H9 (cell line): ENCODE measurements around the gene RAI1. TPM values are rescaled to one million over a fixed set of nuclear protein-coding genes. Genes with fewer than 3 reads are reported as not detected.

Source experiments
- DNase-seq: peaks from one replicate; pipeline ENCODE4 v3.0.0-alpha.2; 2017
- H2AFZ ChIP-seq: one replicate; pipeline ENCODE4 v1.6.1; 2013; ENCODE audit warnings: mild to moderate bottlenecking, low read length, control low read depth, moderate library complexity
- H2AK5ac ChIP-seq: 2 replicates; pipeline ENCODE4 v1.6.1; 2013; ENCODE audit warnings: low read length, control low read depth, mixed read lengths; ENCODE audit not compliant: insufficient read length
- H2BK120ac ChIP-seq: one replicate; pipeline ENCODE4 v1.6.1; 2013; ENCODE audit warnings: low read depth, mild to moderate bottlenecking, low read length, control low read depth, inconsistent platforms; ENCODE audit not compliant: poor library complexity, severe bottlenecking
- H2BK12ac ChIP-seq: 2 replicates; pipeline ENCODE4 v1.6.1; 2013; ENCODE audit warnings: low read length, control low read depth, mixed read lengths, low read depth; ENCODE audit not compliant: insufficient read length
- H2BK15ac ChIP-seq: 2 replicates; pipeline ENCODE4 v1.6.1; 2013; ENCODE audit warnings: low read depth, low read length, control low read depth
- H2BK20ac ChIP-seq: one replicate; pipeline ENCODE4 v1.6.1; 2013; ENCODE audit warnings: low read depth, mild to moderate bottlenecking, low read length, control low read depth, inconsistent platforms; ENCODE audit not compliant: poor library complexity, severe bottlenecking
- H2BK5ac ChIP-seq: 2 replicates; pipeline ENCODE4 v1.6.1; 2013; ENCODE audit warnings: low read length, control low read depth, mixed read lengths; ENCODE audit not compliant: insufficient read length
- H3K14ac ChIP-seq: 2 replicates; pipeline ENCODE4 v1.6.1; 2013; ENCODE audit warnings: low read length, control low read depth; ENCODE audit not compliant: insufficient read depth
- H3K18ac ChIP-seq: 2 replicates; pipeline ENCODE4 v1.6.1; 2013; ENCODE audit warnings: low read depth, mild to moderate bottlenecking, mixed read lengths, low read length, control low read depth; ENCODE audit not compliant: insufficient read length
- H3K23ac ChIP-seq: 2 replicates; pipeline ENCODE4 v1.6.1; 2013; ENCODE audit warnings: low read length, control low read depth, mixed read lengths, low read depth; ENCODE audit not compliant: insufficient read length
- H3K23me2 ChIP-seq: 2 replicates; pipeline ENCODE4 v1.6.1; 2013; ENCODE audit warnings: low read depth, mild to moderate bottlenecking, mixed read lengths, low read length, control low read depth; ENCODE audit not compliant: insufficient read length, poor library complexity, severe bottlenecking
- H3K27ac ChIP-seq: 2 replicates; pipeline ENCODE4 v1.5.1; 2013; ENCODE audit warnings: low read length, control low read depth, mixed read lengths, low read depth; ENCODE audit not compliant: insufficient read length
- H3K27me3 ChIP-seq: 2 replicates; pipeline ENCODE4 v1.6.1; 2013; ENCODE audit warnings: low read length, control low read depth, inconsistent platforms; ENCODE audit not compliant: insufficient read depth
- H3K4ac ChIP-seq: 2 replicates; pipeline ENCODE4 v1.6.1; 2013; ENCODE audit warnings: low read depth, mild to moderate bottlenecking, control low read depth, inconsistent platforms, low read length, moderate library complexity
- H3K4me1 ChIP-seq: 2 replicates; pipeline ENCODE4 v1.6.1; 2013; ENCODE audit warnings: low read length, control low read depth, inconsistent platforms; ENCODE audit not compliant: insufficient read depth
- H3K4me2 ChIP-seq: 2 replicates; pipeline ENCODE4 v1.6.1; 2013; ENCODE audit warnings: low read length, control low read depth, mixed read lengths; ENCODE audit not compliant: insufficient read length, insufficient read depth
- H3K56ac ChIP-seq: 2 replicates; pipeline ENCODE4 v1.6.1; 2013; ENCODE audit warnings: low read depth, mild to moderate bottlenecking, mixed read lengths, low read length, control low read depth; ENCODE audit not compliant: insufficient read length
- H3K79me1 ChIP-seq: 2 replicates; pipeline ENCODE4 v1.6.1; 2013; ENCODE audit warnings: low read depth, mild to moderate bottlenecking, moderate library complexity, low read length, control low read depth, inconsistent platforms; ENCODE audit not compliant: insufficient read depth, poor library complexity, severe bottlenecking
- H3K79me2 ChIP-seq: 2 replicates; pipeline ENCODE4 v1.6.1; 2013; ENCODE audit warnings: low read length, control low read depth, inconsistent platforms; ENCODE audit not compliant: insufficient read depth
- H3K9ac ChIP-seq: 2 replicates; pipeline ENCODE4 v1.6.1; 2013; ENCODE audit warnings: low read length, control low read depth, mixed read lengths; ENCODE audit not compliant: insufficient read length; ENCODE audit errors: extremely low read depth
- H3K9me3 ChIP-seq: one replicate; pipeline ENCODE4 v1.6.1; 2013; ENCODE audit warnings: low read depth, low read length, inconsistent platforms; ENCODE audit not compliant: control insufficient read depth
- H3T11ph ChIP-seq: one replicate; pipeline ENCODE4 v1.6.1; 2013; ENCODE audit warnings: mild to moderate bottlenecking, low read length, control low read depth, inconsistent platforms
- H4K20me1 ChIP-seq: one replicate; pipeline ENCODE4 v1.6.1; 2013; ENCODE audit not compliant: control insufficient read depth, insufficient read length, insufficient read depth
- H4K5ac ChIP-seq: 2 replicates; pipeline ENCODE4 v1.6.1; 2013; ENCODE audit warnings: low read depth, mild to moderate bottlenecking, mixed read lengths, low read length, control low read depth; ENCODE audit not compliant: insufficient read length
- H4K8ac ChIP-seq: replicated peaks from 2 replicates; pipeline ENCODE4 v1.6.1; 2013; ENCODE audit warnings: low read length, control low read depth, mixed read lengths, low read depth; ENCODE audit not compliant: insufficient read length
- H4K91ac ChIP-seq: 2 replicates; pipeline ENCODE4 v1.6.1; 2013; ENCODE audit warnings: low read depth, mild to moderate bottlenecking, moderate library complexity, mixed read lengths, low read length, control low read depth; ENCODE audit not compliant: insufficient read length
- H3K27ac Mint-ChIP-seq, 3 experiments: 2 replicates in 2 of 3; 3 replicates in 1 of 3; pipeline ENCODE4 v1.8.0; 2020 to 2021; ENCODE audit warnings: mixed read lengths in 3 of 3, mild to moderate bottlenecking in 1 of 3, moderate library complexity in 1 of 3
- H3K27me3 Mint-ChIP-seq: 2 replicates; pipeline ENCODE4 v1.8.0; 2021; ENCODE audit warnings: low read depth, mild to moderate bottlenecking, moderate library complexity, mixed read lengths
- H3K36me3 Mint-ChIP-seq, 3 experiments: 2 replicates in 2 of 3; 3 replicates in 1 of 3; pipeline ENCODE4 v1.8.0; 2020 to 2021; ENCODE audit warnings: low read depth in 3 of 3, mixed read lengths in 3 of 3; ENCODE audit not compliant: insufficient read depth in 1 of 3
- H3K4me1 Mint-ChIP-seq, 2 experiments: 2 replicates each; pipeline ENCODE4 v1.8.0; 2020; ENCODE audit warnings: mixed read lengths in 2 of 2
- H3K4me3 Mint-ChIP-seq, 2 experiments: 2 replicates in 1 of 2; 3 replicates in 1 of 2; pipeline ENCODE4 v1.8.0; 2020 to 2021; ENCODE audit warnings: mild to moderate bottlenecking in 2 of 2, mixed read lengths in 2 of 2, moderate library complexity in 1 of 2
- H3K9me3 Mint-ChIP-seq, 2 experiments: 2 replicates in 1 of 2; 3 replicates in 1 of 2; pipeline ENCODE4 v1.8.0; 2020; ENCODE audit warnings: mild to moderate bottlenecking in 2 of 2, mixed read lengths in 2 of 2, moderate library complexity in 1 of 2
- CTCF ChIP-seq: fragments of 200-600 bp; sonication (generic); conservative IDR thresholded peaks from 3 replicates; pipeline ENCODE4 v1.8.0; 2021; ENCODE audit warnings: antibody characterized with exemption, mild to moderate bottlenecking
- WGBS: extraction: QIAGEN DNeasy Blood & Tissue Kit; methylation state at CpG from one replicate; pipeline ENCODE4 v1.1.7; 2013; ENCODE audit warnings: missing lambda C conversion rate, low lambda C conversion rate, mixed read lengths; ENCODE audit not compliant: insufficient read length; ENCODE audit errors: extremely low coverage; 5-methylcytosine and 5-hydroxymethylcytosine counted together
- total RNA-seq: library from RNA; stranded (reverse); gene quantifications from 2 replicates; pipeline ENCODE4 v1.2.1, GENCODE V29; 2021

The RAI1 gene
- total RNA-seq, 1 experiment from 2014 or later = 1.5 TPM

DNA sequence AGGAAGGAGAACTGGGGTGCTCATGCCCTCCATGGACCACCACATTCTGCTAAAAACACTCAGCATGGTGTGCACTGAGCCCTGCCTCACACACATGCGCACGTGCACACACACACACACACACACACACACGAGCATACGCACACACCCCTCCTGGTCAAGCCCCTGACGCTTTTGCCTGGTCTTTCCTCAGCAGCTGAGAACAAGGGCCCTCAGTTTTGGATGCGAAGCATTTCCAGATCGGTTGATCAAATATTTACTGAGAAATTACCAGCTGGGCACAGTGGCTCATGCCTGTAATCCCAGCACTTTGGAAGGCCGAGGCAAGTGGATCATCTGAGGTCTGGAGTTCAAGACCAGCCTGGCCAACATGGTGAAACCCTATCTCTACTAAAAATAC lies 20.1 kb upstream of the RAI1 start:
- no peak overlapping the region for H2BK15ac ChIP-seq
- H2BK5ac ChIP-seq = no peak overlapping the region
- no peak overlapping the region for H3T11ph ChIP-seq
- no peak overlapping the region for H3K27ac ChIP-seq
- H3K36me3 Mint-ChIP-seq = peaks cover 0 to 10% (median 9%) of the 10 kb centered on the region in 3 experiments; a peak in 5 of 7 replicates
- H2BK20ac ChIP-seq = no peak overlapping the region
- no peaks in the 10 kb centered on the region for H3K4me1 ChIP-seq
- no peak for TF ChIP-seq CTCF
- DNase-seq = no peak
- H3K4me3 Mint-ChIP-seq = no peak overlapping the region
- H3K27me3 ChIP-seq = no peaks in the 10 kb centered on the region
- H3K79me2 ChIP-seq = no peaks in the 10 kb centered on the region
- H3K9me3 Mint-ChIP-seq = peaks cover 24 to 28% of the 10 kb centered on the region in 2 experiments
- H3K9ac ChIP-seq = no peak overlapping the region
- H3K4me1 Mint-ChIP-seq = peaks cover 5 to 10% of the 10 kb centered on the region in 2 experiments
- H3K4me2 ChIP-seq = no peak overlapping the region
- H3K4ac ChIP-seq = no peak overlapping the region
- H3K56ac ChIP-seq = no peak overlapping the region
- H3K27ac Mint-ChIP-seq = no peak overlapping the region
- H4K20me1 ChIP-seq = no peaks in the 10 kb centered on the region
- no peak overlapping the region for H3K18ac ChIP-seq
- no peak overlapping the region for H2AK5ac ChIP-seq
- H2BK120ac ChIP-seq = no peak overlapping the region
- H3K14ac ChIP-seq = no peak overlapping the region
- WGBS = no CpG with 5 or more reads among the region's 8 CpGs
- H4K8ac ChIP-seq = no peak overlapping the region
- H3K9me3 ChIP-seq = no peaks in the 10 kb centered on the region
- H3K79me1 ChIP-seq = no peaks in the 10 kb centered on the region
- H3K23me2 ChIP-seq = no peaks in the 10 kb centered on the region
- H2BK12ac ChIP-seq = no peak overlapping the region
- H2AFZ ChIP-seq = no peak overlapping the region
- H3K27me3 Mint-ChIP-seq = peaks cover 38% of the 10 kb centered on the region
- no peak overlapping the region for H3K23ac ChIP-seq
- H4K91ac ChIP-seq = no peak overlapping the region
- H4K5ac ChIP-seq = no peak overlapping the region
